ENCODE data around the gene HMGCR. TPM values are rescaled to one million over a fixed set of nuclear protein-coding genes. Genes with fewer than 3 reads are reported as not detected.
A peak's percentile ranks its signal among the peaks of the same experiment; 100 is the strongest.

HMGCR gene
- polyA plus RNA-seq, 1 of the 3 experiments (the other 2 are of a cell fraction): 8.2 TPM

GRCh38 chr5:75381456-75381855 lies 44.4 kb downstream of the HMGCR start (continued):
- TF ChIP-seq POLR2AphosphoS5 (IDR thresholded peaks at IDR 0.05; ENCODE audit: low read depth, low read length): no peak
- TF ChIP-seq, protein P1, sequence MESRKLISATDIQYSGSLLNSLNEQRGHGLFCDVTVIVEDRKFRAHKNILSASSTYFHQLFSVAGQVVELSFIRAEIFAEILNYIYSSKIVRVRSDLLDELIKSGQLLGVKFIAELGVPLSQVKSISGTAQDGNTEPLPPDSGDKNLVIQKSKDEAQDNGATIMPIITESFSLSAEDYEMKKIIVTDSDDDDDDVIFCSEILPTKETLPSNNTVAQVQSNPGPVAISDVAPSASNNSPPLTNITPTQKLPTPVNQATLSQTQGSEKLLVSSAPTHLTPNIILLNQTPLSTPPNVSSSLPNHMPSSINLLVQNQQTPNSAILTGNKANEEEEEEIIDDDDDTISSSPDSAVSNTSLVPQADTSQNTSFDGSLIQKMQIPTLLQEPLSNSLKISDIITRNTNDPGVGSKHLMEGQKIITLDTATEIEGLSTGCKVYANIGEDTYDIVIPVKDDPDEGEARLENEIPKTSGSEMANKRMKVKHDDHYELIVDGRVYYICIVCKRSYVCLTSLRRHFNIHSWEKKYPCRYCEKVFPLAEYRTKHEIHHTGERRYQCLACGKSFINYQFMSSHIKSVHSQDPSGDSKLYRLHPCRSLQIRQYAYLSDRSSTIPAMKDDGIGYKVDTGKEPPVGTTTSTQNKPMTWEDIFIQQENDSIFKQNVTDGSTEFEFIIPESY (IDR thresholded peaks at IDR 0.05; ENCODE audit: borderline replicate concordance, low read depth): no peak
- no peak for TF ChIP-seq NRF1 (IDR thresholded peaks at IDR 0.05; ENCODE audit: low read depth, low read length)
- no peak for TF ChIP-seq ELF1 (IDR thresholded peaks at IDR 0.05)
- TF ChIP-seq USF2 (IDR thresholded peaks at IDR 0.05; ENCODE audit: borderline replicate concordance, low read depth, low read length): no peak
- TF ChIP-seq SMC3 (IDR thresholded peaks at IDR 0.05; ENCODE audit: low read depth, low read length): no peak

DNA sequence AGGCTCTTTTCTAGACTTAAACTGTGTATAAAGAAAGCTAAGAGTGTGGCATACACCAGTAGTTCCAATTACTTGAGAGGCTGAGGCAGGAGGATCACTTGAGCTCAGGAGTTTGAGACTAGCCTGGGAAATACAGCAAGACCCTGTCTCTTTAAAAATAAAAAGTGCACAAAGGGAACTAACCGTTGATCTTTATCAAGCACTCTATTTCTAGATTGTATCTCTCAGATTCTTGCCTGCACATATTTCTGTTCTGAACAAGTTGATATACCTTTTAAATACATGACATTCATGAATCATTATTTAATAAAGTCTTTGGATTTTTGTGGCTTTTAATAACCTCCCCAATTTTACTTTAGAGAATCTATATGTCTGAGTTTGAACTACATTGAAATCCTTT lies 47.2 kb downstream of the HMGCR start:
- no peak overlapping the region for H3K9ac ChIP-seq
- no peaks in the 10 kb centered on the region for H3K79me2 ChIP-seq (ENCODE audit: insufficient read depth)
- H4K20me1 ChIP-seq (ENCODE audit: insufficient read depth): no peaks in the 10 kb centered on the region
- no peak overlapping the region for H3K4me2 ChIP-seq
- no peaks in the 10 kb centered on the region for H3K9me3 ChIP-seq
- no peaks in the 10 kb centered on the region; a peak in 1 of 4 replicates for H3K4me1 ChIP-seq (ENCODE audit: control insufficient read depth in 1 of 2, insufficient read depth in 2 of 2, low read depth in 1 of 2, low read length in 1 of 2)
- H2AFZ ChIP-seq (ENCODE audit: low read depth): no peak overlapping the region
- peaks cover 40 to 43% of the 10 kb centered on the region in 2 experiments for H3K36me3 ChIP-seq (replicated peaks in 1 of 2; ENCODE audit: control insufficient read depth in 1 of 2, insufficient read depth in 2 of 2, low read length in 1 of 2)
- 6% methylated on average over 1 of the region's 1 CpG for WGBS (ENCODE audit: low lambda C conversion rate)
- H3K9me2 ChIP-seq: no peaks in the 10 kb centered on the region
- peak; percentile 32; the same call in 1 of the 2 replicates for TF ChIP-seq JUND (IDR thresholded peaks at IDR 0.05)
- no peak for TF ChIP-seq FOXJ3 (CRISPR knock-in tag; IDR thresholded peaks at IDR 0.05)
- no peak for TF ChIP-seq POLR2AphosphoS5 (IDR thresholded peaks at IDR 0.05; ENCODE audit: low read depth, low read length)
- TF ChIP-seq, protein P2, sequence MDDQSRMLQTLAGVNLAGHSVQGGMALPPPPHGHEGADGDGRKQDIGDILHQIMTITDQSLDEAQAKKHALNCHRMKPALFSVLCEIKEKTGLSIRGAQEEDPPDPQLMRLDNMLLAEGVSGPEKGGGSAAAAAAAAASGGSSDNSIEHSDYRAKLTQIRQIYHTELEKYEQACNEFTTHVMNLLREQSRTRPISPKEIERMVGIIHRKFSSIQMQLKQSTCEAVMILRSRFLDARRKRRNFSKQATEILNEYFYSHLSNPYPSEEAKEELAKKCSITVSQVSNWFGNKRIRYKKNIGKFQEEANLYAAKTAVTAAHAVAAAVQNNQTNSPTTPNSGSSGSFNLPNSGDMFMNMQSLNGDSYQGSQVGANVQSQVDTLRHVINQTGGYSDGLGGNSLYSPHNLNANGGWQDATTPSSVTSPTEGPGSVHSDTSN (IDR thresholded peaks at IDR 0.05): no peak
- peak; percentile 33; the same call in 1 of the 2 replicates for TF ChIP-seq TEAD4 (IDR thresholded peaks at IDR 0.05; ENCODE audit: borderline replicate concordance, insufficient read depth)
- TF ChIP-seq TCF12 (IDR thresholded peaks at IDR 0.05): peak; percentile 45
- TF ChIP-seq FOSL2 (IDR thresholded peaks at IDR 0.05; ENCODE audit: borderline replicate concordance, low read depth): peak; percentile 21; the same call in 1 of the 2 replicates
- TF ChIP-seq EP300 (IDR thresholded peaks at IDR 0.05; ENCODE audit: borderline replicate concordance in 1 of 2, low read depth in 1 of 2, low read length in 1 of 2): peak in 1 of 2 experiments; percentile 42; a peak in 1 of 4 replicates
- TF ChIP-seq SMC3 (IDR thresholded peaks at IDR 0.05; ENCODE audit: low read depth, low read length): no peak
- H3K4me3 ChIP-seq (ENCODE audit: low read depth in 2 of 2, low read length in 1 of 2): no peak overlapping the region
- POLR2A ChIA-PET: no interaction called here
- H3K27ac ChIP-seq (ENCODE audit: low read depth in 2 of 2, low read length in 1 of 2): no peak overlapping the region
- no peak for DNase-seq
- CTCF ChIA-PET: no interaction called here
- H3F3A ChIP-seq (replicated peaks; ENCODE audit: insufficient read depth): peaks cover 6% of the 10 kb centered on the region
- H3K27me3 ChIP-seq (ENCODE audit: insufficient read depth): no peaks in the 10 kb centered on the region
